ENCODE data around the gene PHF21A.

DNA sequence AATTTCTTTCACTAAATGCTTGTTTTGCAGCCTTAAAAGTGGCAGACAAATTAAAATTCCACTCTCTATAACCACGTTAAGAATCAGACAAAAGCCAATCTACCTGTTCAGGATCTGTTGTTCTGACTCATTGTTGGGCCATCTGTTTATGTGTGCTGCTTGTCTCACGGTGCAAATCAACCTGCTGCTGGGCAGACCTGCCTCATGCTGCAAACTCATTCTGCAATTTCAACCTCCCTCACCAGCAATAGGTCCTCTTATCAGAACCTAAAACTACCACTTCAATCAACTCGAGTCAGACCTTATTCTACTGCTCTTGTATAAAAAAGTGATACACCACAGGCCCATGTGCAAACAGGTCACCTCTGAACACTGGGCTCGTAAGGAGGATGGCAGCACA, 123.7 kb downstream of the PHF21A start:
- TF ChIP-seq, protein P1, sequence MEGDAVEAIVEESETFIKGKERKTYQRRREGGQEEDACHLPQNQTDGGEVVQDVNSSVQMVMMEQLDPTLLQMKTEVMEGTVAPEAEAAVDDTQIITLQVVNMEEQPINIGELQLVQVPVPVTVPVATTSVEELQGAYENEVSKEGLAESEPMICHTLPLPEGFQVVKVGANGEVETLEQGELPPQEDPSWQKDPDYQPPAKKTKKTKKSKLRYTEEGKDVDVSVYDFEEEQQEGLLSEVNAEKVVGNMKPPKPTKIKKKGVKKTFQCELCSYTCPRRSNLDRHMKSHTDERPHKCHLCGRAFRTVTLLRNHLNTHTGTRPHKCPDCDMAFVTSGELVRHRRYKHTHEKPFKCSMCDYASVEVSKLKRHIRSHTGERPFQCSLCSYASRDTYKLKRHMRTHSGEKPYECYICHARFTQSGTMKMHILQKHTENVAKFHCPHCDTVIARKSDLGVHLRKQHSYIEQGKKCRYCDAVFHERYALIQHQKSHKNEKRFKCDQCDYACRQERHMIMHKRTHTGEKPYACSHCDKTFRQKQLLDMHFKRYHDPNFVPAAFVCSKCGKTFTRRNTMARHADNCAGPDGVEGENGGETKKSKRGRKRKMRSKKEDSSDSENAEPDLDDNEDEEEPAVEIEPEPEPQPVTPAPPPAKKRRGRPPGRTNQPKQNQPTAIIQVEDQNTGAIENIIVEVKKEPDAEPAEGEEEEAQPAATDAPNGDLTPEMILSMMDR (IDR thresholded peaks at IDR 0.05), result no peak
- TF ChIP-seq POLR2A (IDR thresholded peaks at IDR 0.05), result no peak
- TF ChIP-seq POLR2AphosphoS5 (IDR thresholded peaks at IDR 0.05), result no peak
